BJ (cell line): ENCODE measurements around the gene BPIFB4. TPM values are rescaled to one million over a fixed set of nuclear protein-coding genes. Genes with fewer than 3 reads are reported as not detected.

Experiments
- CTCF ChIA-PET: fragments of 350-600 bp; formaldehyde crosslinking; extraction: SDS; loops from one replicate; lab custom pipeline; 2021; ENCODE audit warnings: antibody characterized with exemption, inconsistent platforms; lab: Yijun Ruan, JAX
- POLR2A ChIA-PET: fragments of 300-600 bp; sonication (Branson Sonifier 250); formaldehyde crosslinking; extraction: SDS; loops from one replicate; lab custom pipeline; 2021; ENCODE audit warnings: antibody characterized with exemption; lab: Charles Lee
- DNase-seq: peaks from one replicate; pipeline ENCODE4 v3.0.0-alpha.2; 2011; ENCODE audit warnings: low read depth
- H3K27me3 ChIP-seq: 2 replicates; pipeline ENCODE4 v1.6.0; 2011; ENCODE audit warnings: low read length; ENCODE audit not compliant: control insufficient read depth, insufficient read depth
- H3K36me3 ChIP-seq: 2 replicates; pipeline ENCODE4 v1.5.1; 2011; ENCODE audit warnings: low read length; ENCODE audit not compliant: control insufficient read depth, insufficient read depth
- H3K4me3 ChIP-seq: 2 replicates; pipeline ENCODE4 v1.5.1; 2011; ENCODE audit warnings: low read depth, mild to moderate bottlenecking, control low read depth, low read length
- CTCF ChIP-seq: IDR thresholded peaks from 2 replicates; pipeline ENCODE4 v1.5.1; 2011; ENCODE audit warnings: low read depth, mild to moderate bottlenecking, control low read depth, inconsistent platforms, low read length, moderate library complexity; ENCODE audit not compliant: insufficient read depth
- polyA plus RNA-seq: library from polyadenylated mRNA; depleted of rRNA; stranded (reverse); fragments of >200 nt; gene quantifications from 2 replicates; pipeline ENCODE4 v1.2.3, GENCODE V29; 2011

Gene BPIFB4
- polyA plus RNA-seq, 1 experiment = not detected

GRCh38 chr20:33145521-33145920, 66.1 kb downstream of the BPIFB4 start:
- no peak for TF ChIP-seq CTCF
- CTCF ChIA-PET = no interaction called here
- no peak for DNase-seq
- Histone ChIP-seq H3K27me3 (no peaks in the 10 kb centered on the region), H3K4me3 (no peak overlapping the region), H3K36me3 (no peaks in the 10 kb centered on the region)
- POLR2A ChIA-PET = no interaction called here

- Histone ChIP-seq H3K36me3 (no peaks in the 10 kb centered on the region), H3K27me3 (no peaks in the 10 kb centered on the region), H3K4me3 (no peak overlapping the region)
- DNase-seq = no peak
- TF ChIP-seq CTCF = no peak
- CTCF ChIA-PET = no interaction called here
- POLR2A ChIA-PET = no interaction called here
Observed at GRCh38 chr20:33147299-33147698, 67.9 kb downstream of the BPIFB4 start.

GRCh38 chr20:33148040-33148439, 68.6 kb downstream of the BPIFB4 start:
- POLR2A ChIA-PET = no interaction called here
- Histone ChIP-seq H3K4me3 (no peak overlapping the region), H3K27me3 (no peaks in the 10 kb centered on the region), H3K36me3 (no peaks in the 10 kb centered on the region)
- TF ChIP-seq CTCF = no peak
- CTCF ChIA-PET = no interaction called here
- DNase-seq = no peak

- no peaks in the 10 kb centered on the region for H3K36me3 ChIP-seq
- CTCF ChIA-PET = no interaction called here
- DNase-seq = no peak
- no peaks in the 10 kb centered on the region; the same call in 1 of the 2 replicates for H3K27me3 ChIP-seq
- no peak overlapping the region for H3K4me3 ChIP-seq
- TF ChIP-seq CTCF = no peak
- POLR2A ChIA-PET = no interaction called here
Observed at GRCh38 chr20:33154252-33154651, 74.8 kb downstream of the BPIFB4 start.

- Histone ChIP-seq H3K36me3 (no peaks in the 10 kb centered on the region), H3K4me3 (no peak overlapping the region), H3K27me3 (no peaks in the 10 kb centered on the region; the same call in 1 of the 2 replicates)
- POLR2A ChIA-PET = no interaction called here
- no peak for TF ChIP-seq CTCF
- CTCF ChIA-PET = no interaction called here
- no peak for DNase-seq
Observed at GRCh38 chr20:33158637-33159385, 79.4 kb downstream of the BPIFB4 start.
